ENCODE results near the gene MATR3. TPM values are rescaled to one million over a fixed set of nuclear protein-coding genes. Genes with fewer than 3 reads are reported as not detected.
"Not testable (repeated sequence)": the region's sequence is repeated elsewhere in the genome, so short reads cannot be mapped to it uniquely, and the experiment has no call there.

MATR3 gene
- total RNA-seq, 2 experiments from 2014 or later: 149 to 195 TPM

DNA sequence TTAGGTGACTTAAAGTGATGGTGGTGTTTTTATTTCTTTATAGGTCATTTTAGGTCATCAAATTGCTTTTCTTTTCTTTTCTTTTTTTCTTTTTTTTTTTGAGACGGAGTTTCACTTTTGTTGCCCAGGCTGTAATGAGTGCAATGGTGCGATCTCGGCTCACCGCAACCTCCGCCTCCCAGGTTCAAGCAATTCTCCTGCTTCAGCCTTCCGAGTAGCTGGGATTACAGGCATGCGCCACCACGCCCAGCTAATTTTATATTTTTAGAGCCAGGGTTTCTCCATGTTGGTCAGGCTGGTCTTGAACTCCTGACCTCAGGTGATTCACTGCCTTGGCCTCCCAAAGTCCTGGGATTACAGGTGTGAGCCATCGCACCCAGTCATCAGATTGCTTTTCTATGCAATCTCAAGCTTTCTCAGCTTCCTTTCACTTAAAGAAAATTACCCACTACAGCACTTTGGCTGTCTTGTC lies 17.2 kb downstream of the MATR3 start:
- Mint-ChIP-seq H3K4me1 (peaks cover 61% of the 10 kb centered on the region), H3K27ac (peak overlapping the region; percentile 74), H3K4me3 (peak overlapping the region; percentile 25), H3K36me3 (peaks cover 23% of the 10 kb centered on the region)
- CTCF ChIA-PET: interaction anchor here (1.0 kb wide), 1 partner anchor 31 kb away, joined by 4 read pairs; the partner anchor contains the start of gene PAIP2
- DNase-seq; H3K27me3 Mint-ChIP-seq; H3K9me3 Mint-ChIP-seq (ENCODE audit: low read depth): not testable (repeated sequence)
- ATAC-seq: peak; percentile 17

DNA sequence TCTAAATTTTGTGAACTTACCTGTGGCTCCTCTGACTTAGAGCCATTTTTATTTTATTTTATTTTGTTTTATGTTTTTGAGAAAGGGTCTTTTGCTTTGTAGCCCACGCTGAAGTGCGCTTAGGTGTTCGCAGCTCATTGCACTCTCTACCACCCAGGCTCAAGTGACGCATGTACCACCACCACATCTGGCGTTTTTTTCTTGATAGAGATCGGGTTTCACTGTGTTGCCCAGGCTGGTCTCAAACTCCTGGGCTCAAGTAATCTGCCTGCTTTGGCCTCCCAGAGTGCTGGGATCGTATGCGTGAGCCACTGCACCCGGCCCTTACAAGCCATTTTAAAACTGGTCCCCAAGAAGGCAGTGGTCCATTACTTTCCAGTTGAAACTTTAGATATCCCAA lies 18.5 kb downstream of the MATR3 start:
- H3K4me1 Mint-ChIP-seq: peaks cover 51% of the 10 kb centered on the region
- no peaks in the 10 kb centered on the region for H3K9me3 Mint-ChIP-seq (ENCODE audit: low read depth)
- CTCF ChIA-PET: interaction anchor here (0.6 to 1.4 kb wide), 4 partner anchors 8 to 80 kb away, joined by 3 to 4 read pairs (median 3); no protein-coding TSS in a partner anchor
- ATAC-seq: no peak
- H3K27me3 Mint-ChIP-seq: no peaks in the 10 kb centered on the region
- H3K36me3 Mint-ChIP-seq: peaks cover 32% of the 10 kb centered on the region
- no peak overlapping the region for H3K4me3 Mint-ChIP-seq
- H3K27ac Mint-ChIP-seq: no peak overlapping the region
- no peak for DNase-seq

DNA sequence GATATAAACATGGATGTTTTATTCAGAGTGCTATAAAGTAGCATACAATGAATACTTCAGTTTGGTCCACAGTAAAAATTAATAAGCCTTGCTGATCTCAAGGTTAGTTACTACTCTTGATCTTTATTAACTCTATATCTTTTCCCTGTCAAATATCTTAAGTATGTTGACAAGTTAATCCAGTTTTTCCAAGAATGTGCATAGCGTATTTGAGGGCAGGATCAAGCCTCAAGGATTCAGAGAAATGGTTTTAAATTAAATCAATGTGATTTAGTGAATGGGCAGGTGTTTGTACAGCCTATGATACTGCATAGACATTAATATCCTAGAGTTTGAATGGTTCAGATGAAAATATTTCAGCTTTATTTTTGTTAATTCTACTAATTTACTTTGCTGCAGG lies 20.7 kb downstream of the MATR3 start:
- peaks cover 27% of the 10 kb centered on the region for H3K36me3 Mint-ChIP-seq
- ATAC-seq (no peak), DNase-seq (no peak)
- no peak overlapping the region for H3K27ac Mint-ChIP-seq
- CTCF ChIA-PET: interaction anchor here (0.9 kb wide), 1 partner anchor 39 kb away, joined by 3 read pairs; no protein-coding TSS in a partner anchor
- H3K27me3 Mint-ChIP-seq: no peaks in the 10 kb centered on the region
- peaks cover 32% of the 10 kb centered on the region for H3K4me1 Mint-ChIP-seq
- no peak overlapping the region for H3K4me3 Mint-ChIP-seq
- no peaks in the 10 kb centered on the region for H3K9me3 Mint-ChIP-seq (ENCODE audit: low read depth)

DNA sequence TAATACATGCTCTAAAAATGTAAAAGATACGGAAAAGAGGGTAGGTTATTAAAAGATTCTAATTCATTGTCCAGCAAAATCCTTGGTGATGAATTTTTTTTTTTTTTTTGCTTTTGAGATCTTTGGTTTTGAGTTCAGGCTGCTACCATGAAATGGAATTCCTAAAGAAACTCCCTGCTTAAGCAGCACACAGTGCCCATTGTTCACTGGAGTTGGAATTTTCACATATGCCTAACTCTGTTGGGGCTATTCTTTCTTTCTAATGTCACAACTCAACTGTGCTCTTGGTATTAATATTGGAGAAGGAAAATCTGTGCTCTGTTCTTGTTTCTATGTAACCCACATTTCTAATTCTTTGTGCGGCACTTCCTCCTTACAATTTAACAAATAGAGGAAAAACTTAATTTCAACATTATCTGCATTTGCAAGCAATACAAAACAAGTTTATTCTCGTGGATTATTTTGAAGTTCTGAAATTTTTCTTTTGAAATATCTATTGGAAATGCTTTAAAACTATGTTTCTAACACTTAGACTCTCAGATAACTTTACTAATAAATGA lies 21.6 kb downstream of the MATR3 start:
- CTCF ChIA-PET: no interaction called here
- H3K36me3 Mint-ChIP-seq: peaks cover 29% of the 10 kb centered on the region

DNA sequence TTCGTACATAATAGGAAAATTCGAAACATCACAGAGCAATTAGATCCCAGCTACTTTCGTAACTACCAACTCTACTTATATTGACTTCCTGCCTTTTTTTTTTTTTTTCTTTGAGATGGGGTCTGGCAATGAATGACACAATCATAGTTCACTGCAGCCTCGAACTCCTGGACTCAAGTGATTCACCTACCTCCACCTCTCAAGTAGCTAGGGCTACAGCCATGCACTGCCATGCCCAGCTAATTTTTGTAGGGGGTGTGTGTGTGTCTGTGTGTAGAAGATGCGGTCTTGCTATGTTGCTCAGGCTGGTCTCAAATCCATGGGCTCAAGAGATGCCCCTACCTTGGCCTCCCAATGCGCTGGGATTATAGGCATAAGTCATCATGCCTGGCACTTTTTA lies 42.3 kb downstream of the MATR3 start:
- Mint-ChIP-seq H3K4me3 (no peak overlapping the region), H3K27ac (no peak overlapping the region), H3K27me3 (no peaks in the 10 kb centered on the region), H3K9me3 (ENCODE audit: low read depth) (no peaks in the 10 kb centered on the region), H3K4me1 (peaks cover 14% of the 10 kb centered on the region), H3K36me3 (peaks cover 20% of the 10 kb centered on the region)
- DNase-seq: no peak
- CTCF ChIA-PET: interaction anchor here (0.7 to 1.9 kb wide), 3 partner anchors 13 to 31 kb away, joined by 3 to 6 read pairs (median 3); no protein-coding TSS in a partner anchor
- no peak for ATAC-seq

More for the DNA sequence above, 21.6 kb downstream of the MATR3 start:
- DNase-seq: no peak
- Mint-ChIP-seq H3K4me3 (no peak overlapping the region), H3K27me3 (no peaks in the 10 kb centered on the region), H3K4me1 (peaks cover 28% of the 10 kb centered on the region), H3K9me3 (ENCODE audit: low read depth) (no peaks in the 10 kb centered on the region), H3K27ac (no peak overlapping the region)
- ATAC-seq: no peak

DNA sequence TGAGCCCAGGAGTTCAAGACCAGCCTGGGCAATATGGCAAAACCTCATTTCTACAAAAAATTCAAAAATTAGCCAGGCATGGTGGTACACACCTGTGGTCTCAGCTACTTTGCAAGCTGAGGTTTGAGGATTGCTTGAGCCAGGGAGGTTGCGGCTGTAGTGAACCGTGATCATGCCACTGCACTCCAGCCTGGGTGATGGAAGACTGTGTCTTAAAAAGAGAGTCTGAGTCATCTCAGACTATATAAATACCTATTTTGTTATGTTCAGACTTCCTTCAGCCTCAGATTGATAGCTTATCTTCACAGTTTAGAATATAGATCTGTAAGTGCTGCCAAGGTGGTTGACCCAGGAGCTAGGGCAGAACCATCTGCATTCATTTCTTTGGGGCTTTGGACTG lies 46.5 kb downstream of the MATR3 start:
- Mint-ChIP-seq H3K9me3 (ENCODE audit: low read depth) (no peaks in the 10 kb centered on the region), H3K27me3 (no peaks in the 10 kb centered on the region), H3K27ac (no peak overlapping the region), H3K4me3 (no peak overlapping the region), H3K4me1 (peaks cover 39% of the 10 kb centered on the region), H3K36me3 (peaks cover 16% of the 10 kb centered on the region)
- DNase-seq: peak; percentile 32
- CTCF ChIA-PET: interaction anchor here (1.2 to 3.5 kb wide), 7 partner anchors 8 to 52 kb away, joined by 3 to 31 read pairs (median 7); no protein-coding TSS in a partner anchor
- ATAC-seq: no peak

DNA sequence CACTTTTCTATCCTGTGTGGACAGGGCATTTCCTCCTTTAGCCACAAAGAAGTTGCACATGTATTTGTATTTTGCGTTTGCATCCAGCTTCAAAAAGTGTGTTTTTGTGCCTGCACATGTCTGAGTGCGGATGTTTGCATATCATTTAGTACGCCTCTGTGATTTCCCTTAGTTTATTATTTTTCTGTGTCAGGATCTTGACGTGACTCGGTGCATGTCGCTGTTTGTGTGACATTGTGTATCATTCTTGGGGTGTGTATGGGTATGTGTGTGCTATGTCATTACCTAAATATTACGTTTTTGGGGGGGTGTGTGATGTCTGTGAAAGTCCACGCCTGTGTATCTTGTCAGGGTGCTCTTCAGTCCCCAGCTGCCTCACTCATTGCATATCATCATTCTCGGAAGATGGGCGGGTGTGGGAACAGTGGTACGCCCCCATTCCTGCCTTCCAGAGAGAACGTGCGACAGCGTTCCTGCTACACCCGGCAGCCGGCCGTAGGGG lies 47.7 kb downstream of the MATR3 start:
- no peak for ATAC-seq
- H3K36me3 Mint-ChIP-seq: peaks cover 20% of the 10 kb centered on the region
- H3K4me1 Mint-ChIP-seq: peaks cover 42% of the 10 kb centered on the region
- H3K27me3 Mint-ChIP-seq: no peaks in the 10 kb centered on the region
- H3K27ac Mint-ChIP-seq: peak overlapping the region; percentile 99
- DNase-seq: no peak
- peak overlapping the region; percentile 100 for H3K4me3 Mint-ChIP-seq
- CTCF ChIA-PET: interaction anchor here (0.7 to 3.5 kb wide), 26 partner anchors 9 to 552 kb away, joined by 3 to 31 read pairs (median 5); partner anchors contain the start of genes MATR3, SLC23A1 and SPATA24
- no peaks in the 10 kb centered on the region for H3K9me3 Mint-ChIP-seq (ENCODE audit: low read depth)

DNA sequence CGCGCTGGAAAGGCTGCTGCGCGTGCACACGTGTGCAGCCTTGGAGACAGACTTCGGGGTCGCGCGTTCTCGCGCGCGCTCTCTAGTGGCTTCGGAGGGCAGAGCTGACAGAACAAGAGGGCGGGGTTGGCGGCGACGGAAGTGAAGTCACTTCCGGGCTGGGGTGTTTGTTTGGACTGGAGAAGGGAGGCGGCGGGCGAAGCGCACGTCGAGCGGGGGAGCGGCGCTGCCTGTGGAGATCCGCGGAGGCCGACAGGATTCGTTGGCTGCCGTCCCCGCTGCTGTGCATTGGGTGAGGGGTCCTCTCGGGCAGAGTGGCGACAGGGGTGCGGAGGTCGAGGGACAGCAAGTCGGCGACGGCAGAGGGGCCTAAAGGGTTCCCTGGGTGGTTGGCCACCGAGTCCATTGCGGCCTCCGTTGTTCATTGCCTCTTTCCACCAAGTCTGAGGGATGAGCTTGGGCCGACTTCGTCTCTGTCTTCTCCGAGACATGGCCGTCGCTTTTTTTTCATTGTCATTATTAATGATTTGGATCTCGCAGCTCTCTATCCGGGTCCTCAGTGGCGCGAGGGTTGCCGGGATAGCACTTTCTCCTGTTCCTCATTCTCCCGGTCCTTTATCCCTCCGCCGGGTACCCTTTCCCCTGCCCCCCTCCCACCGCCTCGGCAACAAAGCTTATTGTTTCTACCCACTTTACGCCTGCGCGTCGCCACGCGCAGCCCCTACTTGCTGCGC lies 48.3 kb downstream of the MATR3 start, which contains the start of gene PAIP2:
TSS of gene PAIP2 (plus strand) at position 166 of the 734 bp plus-strand sequence. CDS start 21,931 bp downstream, outside the sequence.
- DNase-seq (peak; percentile 98), ATAC-seq (peak; percentile 92)
- Mint-ChIP-seq H3K4me3 (peak within 1 kb of the TSS; percentile 100), H3K27ac (peak within 1 kb of the TSS; percentile 99), H3K36me3 (peaks cover 21% of the 10 kb centered on the region), H3K4me1 (peaks cover 43% of the 10 kb centered on the region), H3K9me3 (ENCODE audit: low read depth) (no peaks in the 10 kb centered on the region), H3K27me3 (no peaks in the 10 kb centered on the region)
- CTCF ChIA-PET: interaction anchor here (0.6 to 3.5 kb wide), 32 partner anchors 10 to 552 kb away, joined by 3 to 31 read pairs (median 4); partner anchors contain the start of genes DNAJC18, MATR3, SLC23A1 and SPATA24

DNA sequence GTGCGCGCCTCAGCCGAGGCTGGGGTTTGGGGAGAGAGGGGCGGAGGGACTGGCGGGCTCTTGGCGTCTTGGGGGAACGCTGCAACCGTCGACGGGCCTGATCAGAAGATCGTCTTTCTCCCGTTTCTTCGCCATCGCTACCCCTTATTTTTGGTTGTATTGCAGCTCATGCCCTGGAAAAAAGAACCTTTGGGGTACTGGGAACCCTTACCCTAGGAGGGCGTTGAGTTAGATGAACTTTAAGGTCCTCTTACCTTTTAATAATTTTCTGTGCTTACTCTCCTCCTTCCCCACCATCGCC lies 48.8 kb downstream of the MATR3 start:
- peak overlapping the region; percentile 100 for H3K4me3 Mint-ChIP-seq
- H3K36me3 Mint-ChIP-seq: peaks cover 22% of the 10 kb centered on the region
- no peaks in the 10 kb centered on the region for H3K9me3 Mint-ChIP-seq (ENCODE audit: low read depth)
- DNase-seq (no peak), ATAC-seq (peak; percentile 74)
- peaks cover 44% of the 10 kb centered on the region for H3K4me1 Mint-ChIP-seq
- peak overlapping the region; percentile 99 for H3K27ac Mint-ChIP-seq
- H3K27me3 Mint-ChIP-seq: no peaks in the 10 kb centered on the region
- CTCF ChIA-PET: interaction anchor here (0.6 to 3.5 kb wide), 25 partner anchors 10 to 348 kb away, joined by 3 to 31 read pairs (median 4); partner anchors contain the start of genes DNAJC18, MATR3, SLC23A1 and SPATA24

DNA sequence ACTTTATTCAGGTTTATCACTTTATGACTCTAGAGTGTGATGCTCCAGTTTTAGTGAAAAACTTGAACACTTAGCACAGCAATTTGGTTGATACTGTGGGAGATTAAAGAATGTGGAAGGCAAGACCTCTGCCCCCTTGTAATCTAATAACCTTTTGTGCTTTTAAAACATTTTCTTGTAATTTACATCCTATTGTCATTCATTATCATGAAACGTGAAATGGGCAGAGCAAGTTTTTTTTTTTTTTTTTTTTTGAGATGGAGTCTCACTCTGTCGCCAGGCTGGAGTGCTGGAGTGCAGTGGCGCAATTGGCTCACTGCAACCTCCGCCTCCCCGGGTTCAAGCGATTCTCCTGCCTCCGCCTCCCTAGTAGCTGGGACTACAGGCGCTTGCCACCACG lies 49.9 kb downstream of the MATR3 start:
- Mint-ChIP-seq H3K36me3 (peaks cover 24% of the 10 kb centered on the region), H3K27ac (peak overlapping the region; percentile 99), H3K9me3 (ENCODE audit: low read depth) (no peaks in the 10 kb centered on the region), H3K4me3 (peak overlapping the region; percentile 100), H3K27me3 (no peaks in the 10 kb centered on the region), H3K4me1 (peaks cover 46% of the 10 kb centered on the region)
- DNase-seq (peak; percentile 29), ATAC-seq (no peak)
- CTCF ChIA-PET: interaction anchor here (0.7 to 1.1 kb wide), 3 partner anchors 10 to 49 kb away, joined by 3 to 4 read pairs (median 3); no protein-coding TSS in a partner anchor

DNA sequence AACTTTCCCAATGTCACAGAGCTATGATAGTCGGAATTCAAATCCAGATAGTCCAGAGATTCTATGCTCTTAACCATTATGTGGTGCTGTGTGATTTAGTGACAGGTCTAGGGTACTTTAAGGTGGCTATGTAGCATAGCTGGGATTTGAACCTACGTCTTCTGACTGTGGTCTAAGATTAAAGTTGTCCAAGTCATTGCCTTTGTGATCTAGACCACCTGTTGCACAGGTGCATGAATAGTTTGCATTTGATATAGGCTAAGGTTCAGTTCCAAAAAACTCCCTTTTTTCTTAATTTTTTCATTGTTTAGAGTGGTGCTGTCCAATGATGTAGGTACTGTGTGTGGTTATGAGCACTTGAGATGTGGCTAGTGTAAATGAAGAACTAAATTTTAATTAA lies 50.6 kb downstream of the MATR3 start:
- Mint-ChIP-seq H3K27ac (peak overlapping the region; percentile 34), H3K36me3 (peaks cover 27% of the 10 kb centered on the region), H3K4me1 (peaks cover 46% of the 10 kb centered on the region), H3K9me3 (ENCODE audit: low read depth) (no peaks in the 10 kb centered on the region), H3K27me3 (no peaks in the 10 kb centered on the region), H3K4me3 (no peak overlapping the region)
- DNase-seq (no peak), ATAC-seq (no peak)
- CTCF ChIA-PET: interaction anchor here (0.7 to 1.1 kb wide), 3 partner anchors 11 to 48 kb away, joined by 3 to 4 read pairs (median 3); no protein-coding TSS in a partner anchor

DNA sequence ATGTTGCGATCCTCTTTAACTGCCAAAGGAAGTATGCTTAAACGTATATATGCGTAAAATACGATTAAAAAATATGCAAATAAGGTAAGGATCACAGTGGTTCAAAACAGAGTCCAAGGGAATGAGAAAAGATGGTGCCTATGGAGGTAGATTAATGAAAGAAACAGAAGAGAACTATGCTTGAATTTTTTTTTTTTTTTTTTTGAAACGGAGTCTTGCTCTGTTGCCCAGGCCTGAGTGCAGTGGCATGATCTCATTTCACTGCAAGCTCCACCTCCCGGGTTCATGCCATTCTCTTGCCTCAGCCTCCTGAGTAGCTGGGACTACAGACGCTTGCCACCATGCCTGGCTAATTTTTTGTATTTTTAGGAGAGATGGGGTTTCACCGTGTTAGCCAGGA lies 51.9 kb downstream of the MATR3 start:
- H3K27ac Mint-ChIP-seq: not testable (repeated sequence)

DNA sequence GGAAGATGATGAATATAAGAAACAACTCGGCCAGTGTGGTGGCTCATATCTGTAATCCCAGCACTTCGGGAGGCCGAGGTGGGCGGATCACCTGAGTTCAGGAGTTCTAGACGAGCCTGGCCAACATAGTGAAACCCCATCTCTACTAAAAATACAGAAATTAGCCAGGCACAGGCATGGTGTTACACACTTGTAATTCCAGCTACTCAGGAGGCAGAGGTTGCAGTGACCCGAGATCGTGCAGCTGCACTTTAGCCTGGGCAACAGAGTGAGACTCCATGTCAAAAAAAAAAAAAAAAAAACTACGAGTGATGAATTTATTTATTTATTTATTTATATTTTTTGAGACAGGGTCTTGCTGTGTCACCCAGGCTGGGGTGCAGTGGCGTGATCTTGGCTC lies 54.3 kb downstream of the MATR3 start:
- H3K4me3 Mint-ChIP-seq; ATAC-seq; H3K9me3 Mint-ChIP-seq (ENCODE audit: low read depth); H3K27me3 Mint-ChIP-seq; H3K27ac Mint-ChIP-seq; DNase-seq: not testable (repeated sequence)
- Mint-ChIP-seq H3K36me3 (peaks cover 29% of the 10 kb centered on the region), H3K4me1 (peaks cover 27% of the 10 kb centered on the region)
- CTCF ChIA-PET: interaction anchor here (0.7 kb wide), 1 partner anchor 107 kb away, joined by 3 read pairs; no protein-coding TSS in a partner anchor

More for the DNA sequence above, 51.9 kb downstream of the MATR3 start:
- Mint-ChIP-seq H3K36me3 (peaks cover 27% of the 10 kb centered on the region), H3K4me1 (peaks cover 40% of the 10 kb centered on the region)
- DNase-seq; H3K27me3 Mint-ChIP-seq; ATAC-seq; H3K4me3 Mint-ChIP-seq; H3K9me3 Mint-ChIP-seq (ENCODE audit: low read depth): not testable (repeated sequence)
- CTCF ChIA-PET: interaction anchor here (0.8 to 1.6 kb wide), 2 partner anchors 29 to 43 kb away, joined by 3 to 5 read pairs; no protein-coding TSS in a partner anchor
